Measurements from ENCODE around the gene LYPD8.
"Not testable (repeated sequence)": the region's sequence is repeated elsewhere in the genome, so short reads cannot be mapped to it uniquely, and the experiment has no call there.

LYPD8 gene, protein sequence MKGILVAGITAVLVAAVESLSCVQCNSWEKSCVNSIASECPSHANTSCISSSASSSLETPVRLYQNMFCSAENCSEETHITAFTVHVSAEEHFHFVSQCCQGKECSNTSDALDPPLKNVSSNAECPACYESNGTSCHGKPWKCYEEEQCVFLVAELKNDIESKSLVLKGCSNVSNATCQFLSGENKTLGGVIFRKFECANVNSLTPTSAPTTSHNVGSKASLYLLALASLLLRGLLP

DNA sequence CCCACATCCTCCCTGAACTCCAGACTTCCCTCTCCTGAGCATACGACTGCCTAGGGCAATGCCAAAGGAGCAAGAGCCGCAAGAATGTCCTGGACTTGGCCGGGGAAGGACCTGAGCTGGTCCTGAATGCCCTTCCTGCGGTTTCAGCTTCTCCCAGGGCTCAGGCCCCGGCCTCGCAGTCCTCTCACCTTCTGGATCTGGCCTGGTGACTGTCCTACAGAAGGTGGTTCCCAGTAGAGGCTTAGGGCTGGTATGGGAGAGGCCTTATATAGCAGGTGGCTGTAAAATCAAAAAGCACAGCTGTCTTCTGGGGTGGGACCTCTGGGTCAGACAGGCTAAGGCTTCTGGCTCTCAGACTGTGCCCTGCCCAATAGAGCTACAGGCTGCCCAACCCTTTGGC lies at the start of gene LYPD8:
TSS of gene LYPD8 (minus strand) at position 243 of the 400 bp plus-strand sequence. CDS start 4,678 bp downstream, outside the sequence.
- no peak for DNase-seq (ENCODE audit: low read depth, low spot score)

DNA sequence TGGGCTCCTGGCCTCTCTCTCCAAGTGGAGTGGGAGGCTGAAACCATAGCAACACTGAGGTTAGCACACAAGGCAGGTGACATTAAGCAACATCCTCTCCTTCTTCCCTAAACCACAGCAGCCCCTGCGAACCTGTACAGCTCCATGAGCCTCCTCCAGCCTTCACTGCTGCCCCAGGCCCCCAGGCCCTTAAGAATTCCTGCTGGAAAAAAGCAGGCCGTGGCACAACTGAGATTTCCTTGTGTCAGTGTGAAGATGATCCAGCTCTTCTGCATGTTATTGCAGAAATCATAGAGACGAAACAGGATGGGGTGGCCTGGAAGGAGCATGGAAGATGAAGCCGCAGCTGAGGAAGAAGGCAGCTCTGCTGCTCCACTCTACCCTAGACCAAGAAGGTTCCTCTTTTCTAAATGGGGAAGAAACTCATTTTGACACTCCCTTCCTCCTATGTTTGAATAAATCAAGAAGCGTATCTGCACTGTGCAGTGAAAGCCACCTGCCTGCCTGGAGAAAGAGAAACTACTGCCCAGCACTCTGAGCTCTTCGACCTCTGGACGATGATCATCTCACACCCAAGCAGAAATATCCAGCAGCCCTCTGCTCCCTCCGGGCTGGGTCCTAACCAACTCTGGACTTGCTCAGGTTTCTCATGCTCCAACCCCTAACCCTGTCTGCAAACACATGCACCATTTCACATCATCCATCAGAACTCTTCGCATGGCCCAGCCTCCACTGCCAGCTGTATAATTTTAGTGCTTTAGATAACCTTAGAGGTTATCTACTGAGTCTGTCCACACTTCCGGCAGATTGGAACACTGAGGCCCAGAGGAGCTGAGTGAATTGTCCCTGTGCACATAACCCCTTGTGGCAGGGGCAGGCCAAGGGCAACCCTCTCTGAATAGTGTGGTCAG lies 49.5 kb upstream of the LYPD8 start:
- DNase-seq (ENCODE audit: low read depth, low spot score) = no peak

DNA sequence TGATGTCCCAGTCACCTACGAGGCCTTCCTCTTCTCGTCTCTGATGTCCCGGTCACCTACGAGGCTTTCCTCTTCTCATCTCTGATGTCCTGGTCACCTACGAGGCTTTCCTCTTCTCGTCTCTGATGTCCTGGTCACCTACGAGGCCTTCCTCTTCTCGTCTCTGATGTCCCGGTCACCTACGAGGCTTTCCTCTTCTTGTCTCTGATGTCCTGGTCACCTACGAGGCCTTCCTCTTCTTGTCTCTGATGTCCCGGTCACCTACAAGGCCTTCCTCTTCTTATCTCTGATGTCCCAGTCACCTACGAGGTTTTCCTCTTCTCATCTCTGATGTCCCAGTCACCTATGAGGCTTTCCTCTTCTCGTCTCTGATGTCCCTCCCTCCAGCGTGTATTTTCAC lies 47.9 kb upstream of the LYPD8 start:
- not testable (repeated sequence) for DNase-seq (ENCODE audit: low read depth, low spot score)

DNA sequence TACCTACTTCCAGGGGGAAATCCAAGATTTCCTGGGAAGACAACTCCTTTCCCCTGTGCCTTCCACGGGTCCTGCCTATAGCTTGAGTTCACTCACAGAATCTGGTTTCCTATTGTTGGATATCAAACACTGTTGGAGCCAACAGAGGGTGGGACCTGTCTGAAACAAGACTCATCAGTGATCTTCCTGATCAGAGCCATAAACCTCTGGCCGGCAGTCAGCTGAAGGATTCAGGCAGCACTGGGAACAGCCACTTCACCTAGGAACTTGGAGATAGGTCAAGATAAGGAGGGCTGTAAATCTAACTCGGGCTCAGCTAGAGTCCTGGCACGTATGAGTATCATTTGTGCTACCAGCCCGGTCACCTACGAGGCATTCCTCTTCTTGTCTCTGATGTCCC lies 46.9 kb upstream of the LYPD8 start:
- no peak for DNase-seq (ENCODE audit: low read depth, low spot score)

DNA sequence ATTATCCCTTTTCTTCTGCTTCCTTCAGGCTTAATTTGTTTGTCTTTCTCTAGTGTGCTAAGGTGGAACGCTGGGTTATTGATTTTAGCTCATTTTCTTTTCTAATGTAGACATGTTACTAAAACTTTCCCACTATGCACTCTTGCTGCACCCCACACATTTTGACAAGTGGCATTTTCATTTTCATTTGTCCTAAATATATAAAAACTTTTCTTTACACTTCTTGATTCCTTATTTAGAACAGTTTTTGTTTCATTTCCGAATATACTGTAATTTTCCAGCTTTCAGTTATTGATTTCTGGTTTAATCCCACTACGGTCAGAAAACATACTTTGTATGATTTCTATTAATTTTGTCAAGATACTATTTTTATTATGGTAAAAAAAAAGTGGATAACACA lies 44.9 kb upstream of the LYPD8 start:
- DNase-seq (ENCODE audit: low read depth, low spot score) = no peak

DNA sequence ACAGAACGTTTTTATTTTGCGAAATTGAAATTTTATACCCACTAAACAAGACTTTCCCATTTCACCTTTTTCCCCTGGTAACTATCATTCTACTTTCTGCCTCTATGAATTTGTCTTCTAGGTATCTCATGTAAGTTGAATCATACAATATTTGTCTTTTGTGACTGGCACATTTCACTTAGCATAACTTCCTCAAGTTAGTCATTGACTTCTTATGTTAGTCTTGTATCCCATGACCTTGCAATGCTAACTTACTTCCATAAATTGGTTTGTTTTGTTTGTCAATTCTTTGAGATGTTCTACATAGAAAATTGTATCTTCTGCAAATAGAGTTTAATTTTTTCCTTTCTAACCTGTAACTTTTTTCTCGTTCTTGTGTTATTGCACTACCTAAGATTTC lies 43.2 kb upstream of the LYPD8 start:
- no peak for DNase-seq (ENCODE audit: low read depth, low spot score)

DNA sequence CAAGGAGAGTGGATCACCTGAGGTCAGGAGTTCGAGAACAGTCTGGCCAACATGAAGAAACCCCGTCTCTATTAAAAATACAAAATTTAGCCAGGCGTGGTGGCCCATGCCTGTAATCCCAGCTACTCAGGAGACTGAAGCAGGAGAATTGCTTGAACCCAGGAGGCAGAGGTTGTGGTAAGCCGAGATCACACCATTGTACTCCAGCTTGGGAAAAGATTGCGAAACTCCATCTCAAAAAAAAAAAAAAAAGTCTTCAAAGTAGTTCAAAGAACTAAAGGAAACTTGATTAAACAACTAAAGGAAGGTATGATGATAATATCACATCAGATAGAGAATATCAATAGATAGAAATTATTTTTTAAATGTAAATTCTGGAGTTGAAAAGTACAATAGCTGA lies 39.1 kb upstream of the LYPD8 start:
- DNase-seq (ENCODE audit: low read depth, low spot score) = not testable (repeated sequence)

DNA sequence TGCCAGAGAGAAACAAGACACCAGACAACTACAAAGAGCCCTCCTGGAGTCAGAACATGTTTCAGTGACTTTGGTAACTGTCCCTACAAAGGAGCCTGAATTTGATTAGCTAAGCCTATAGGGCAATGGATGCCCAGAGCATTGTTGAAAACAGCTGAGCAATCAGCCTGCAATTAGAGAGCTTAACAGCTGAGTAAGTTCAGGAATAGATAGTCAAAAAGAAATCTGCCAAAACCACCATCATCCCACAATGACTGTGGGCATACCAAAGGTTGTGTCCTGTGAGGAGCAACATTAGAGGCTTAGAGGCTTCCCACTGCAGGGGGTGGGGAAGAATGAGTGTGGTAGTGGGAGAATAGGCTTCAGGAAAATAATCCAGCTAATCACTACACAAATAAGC lies 38.0 kb upstream of the LYPD8 start:
- DNase-seq (ENCODE audit: low read depth, low spot score) = no peak

DNA sequence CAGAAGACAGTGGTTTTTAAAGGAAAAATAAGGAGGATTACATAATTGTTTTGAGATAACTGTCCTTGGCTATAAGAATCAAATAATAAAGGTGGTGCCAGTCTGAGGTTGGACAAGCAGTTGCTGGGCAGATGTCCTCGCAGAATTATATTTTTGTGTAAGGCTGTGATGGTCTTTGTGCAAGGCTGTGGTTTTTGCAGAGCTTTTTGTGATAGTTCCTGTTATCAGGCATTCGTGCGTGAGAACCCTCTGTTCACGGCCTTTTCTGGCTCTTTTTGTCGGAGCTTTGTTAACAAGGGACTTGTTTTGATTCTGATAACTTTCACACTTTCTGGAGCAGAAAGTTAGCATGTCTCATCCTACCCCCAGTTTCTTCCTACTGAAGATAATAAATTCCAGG lies 36.8 kb upstream of the LYPD8 start:
- DNase-seq (ENCODE audit: low read depth, low spot score) = no peak

DNA sequence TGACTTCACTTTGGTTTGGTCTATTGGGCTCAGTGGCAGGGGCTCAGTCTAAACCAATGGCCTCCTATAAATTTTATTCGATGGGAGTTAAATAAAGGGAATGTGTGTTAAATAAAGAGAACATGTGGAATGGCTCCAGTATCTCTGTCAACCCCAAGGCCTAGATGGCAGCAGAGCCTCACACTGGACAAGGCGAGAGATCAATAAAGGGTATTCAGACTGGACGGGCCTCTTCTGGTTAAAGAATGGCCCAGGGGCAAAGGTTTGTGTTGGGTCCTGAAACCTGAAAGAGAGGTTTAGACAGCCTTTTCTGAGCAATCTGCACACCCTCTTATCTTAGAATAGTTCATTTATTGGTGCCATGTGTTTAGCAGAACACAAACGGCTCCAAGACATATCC lies 35.5 kb upstream of the LYPD8 start:
- no peak for DNase-seq (ENCODE audit: low read depth, low spot score)

DNA sequence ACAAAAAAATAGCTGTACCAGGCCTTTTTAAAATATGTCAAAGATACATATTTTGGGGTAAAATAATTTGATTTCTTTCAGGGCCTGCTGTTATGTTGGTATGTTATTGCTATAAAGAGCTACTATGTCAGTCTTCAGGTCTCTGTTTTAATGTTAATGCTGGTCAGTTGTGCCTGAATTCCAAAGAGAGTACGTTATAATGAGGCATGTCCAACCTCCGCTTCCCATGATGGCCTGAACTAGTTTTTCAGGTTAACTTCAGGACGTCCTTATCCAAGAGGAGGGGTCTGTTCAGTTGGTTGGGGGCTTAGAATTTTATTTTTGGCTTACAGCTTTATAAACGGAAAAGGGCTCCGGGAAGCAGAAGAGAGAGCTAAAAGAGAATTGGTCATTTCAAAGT lies 34.9 kb upstream of the LYPD8 start:
- DNase-seq (ENCODE audit: low read depth, low spot score) = no peak

DNA sequence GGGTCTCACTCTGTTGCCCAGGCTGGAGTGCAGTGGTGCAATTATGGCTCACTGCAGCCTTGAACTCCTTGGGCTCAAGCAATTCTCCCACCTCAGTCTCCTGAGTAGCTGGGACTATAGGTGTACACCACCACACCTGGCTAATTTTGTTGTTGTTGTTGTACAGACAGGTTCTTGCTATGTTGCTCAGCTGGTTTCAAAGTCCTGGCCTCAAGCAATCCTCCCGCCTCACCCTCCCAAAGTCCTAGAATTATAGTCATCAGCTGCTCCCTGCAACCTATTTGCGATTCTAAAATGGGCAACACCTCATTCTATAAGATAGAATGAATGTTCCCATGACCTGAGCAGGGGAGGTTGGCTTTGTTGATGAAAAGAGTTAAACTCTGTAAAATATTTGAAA lies 33.8 kb upstream of the LYPD8 start:
- not testable (repeated sequence) for DNase-seq (ENCODE audit: low read depth, low spot score)

DNA sequence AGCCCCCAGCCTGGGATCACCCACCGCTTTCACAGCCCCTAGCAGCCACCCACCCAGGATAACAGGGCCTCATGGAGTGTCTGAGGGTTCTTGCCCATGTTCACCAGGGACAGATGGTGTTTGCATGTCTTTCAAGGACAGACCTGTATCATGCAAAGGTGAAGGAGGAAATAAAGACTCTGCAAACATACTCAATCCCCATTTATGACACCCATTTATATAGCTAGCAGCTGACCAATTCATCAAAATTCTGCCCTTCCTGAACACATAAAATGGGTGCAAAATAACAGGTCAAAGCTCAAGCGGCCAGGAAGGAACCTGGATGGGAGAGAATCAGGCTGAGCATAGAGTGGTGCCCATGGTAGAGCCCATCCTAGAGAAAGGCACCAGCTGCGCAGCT lies 32.8 kb upstream of the LYPD8 start:
- no peak for DNase-seq (ENCODE audit: low read depth, low spot score)

DNA sequence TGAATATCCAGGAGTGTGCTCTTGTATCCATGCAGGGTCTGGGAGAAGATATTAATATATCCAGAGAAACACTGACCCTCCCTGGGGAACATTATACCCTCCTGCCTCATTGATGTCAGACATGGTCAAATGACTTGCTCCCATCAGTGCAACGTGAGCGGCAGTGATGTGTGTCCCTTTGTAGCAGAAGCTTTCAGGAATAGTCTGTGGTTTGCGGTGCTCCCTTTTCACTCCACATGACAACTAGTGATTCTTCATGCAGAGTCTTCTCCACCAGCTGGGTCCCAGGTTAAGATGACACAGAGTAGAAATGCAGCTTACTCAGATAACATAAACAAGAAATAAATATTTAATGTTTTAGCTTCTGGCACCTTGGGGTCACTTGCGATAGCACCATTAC lies 31.9 kb upstream of the LYPD8 start:
- DNase-seq (ENCODE audit: low read depth, low spot score) = no peak

DNA sequence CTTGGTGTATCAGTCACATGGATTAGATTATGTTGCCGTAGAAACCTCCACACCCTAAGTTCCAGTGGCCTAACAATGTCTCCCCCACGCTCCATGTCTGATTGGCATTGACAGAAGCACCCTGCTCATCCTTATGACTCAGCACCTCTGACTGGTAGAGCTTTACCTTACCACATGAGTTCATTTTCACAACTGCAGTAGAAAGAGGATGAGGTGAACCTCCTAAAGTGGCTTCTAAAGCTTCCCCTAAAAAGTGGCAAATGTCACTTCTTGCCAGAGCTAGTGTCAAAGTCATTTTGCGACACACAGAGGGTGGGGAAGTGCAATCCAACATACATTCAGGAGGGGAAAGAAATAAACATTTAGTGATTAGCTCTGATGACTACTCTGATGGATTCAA lies 30.6 kb upstream of the LYPD8 start:
- DNase-seq (ENCODE audit: low read depth, low spot score) = no peak

DNA sequence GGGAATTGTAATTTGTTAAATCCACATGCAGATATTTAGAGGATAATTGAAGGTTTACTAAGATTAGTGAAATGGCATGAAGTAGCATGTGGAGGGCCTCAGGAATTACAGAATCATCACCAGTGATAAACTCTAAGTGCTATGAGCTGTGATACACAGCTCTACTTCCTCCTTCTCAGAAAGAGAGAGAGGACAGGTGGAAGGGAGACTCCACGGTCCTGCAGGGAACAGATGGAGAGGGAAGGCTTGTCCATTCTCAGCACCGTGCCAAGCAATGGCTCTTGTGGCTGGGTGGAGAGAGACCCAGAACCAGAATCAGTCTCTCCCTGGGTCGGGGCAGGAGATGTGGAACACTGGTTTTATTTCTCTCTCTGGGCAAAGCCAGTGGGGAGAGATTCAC lies 27.8 kb upstream of the LYPD8 start:
- DNase-seq (ENCODE audit: low read depth, low spot score) = no peak

DNA sequence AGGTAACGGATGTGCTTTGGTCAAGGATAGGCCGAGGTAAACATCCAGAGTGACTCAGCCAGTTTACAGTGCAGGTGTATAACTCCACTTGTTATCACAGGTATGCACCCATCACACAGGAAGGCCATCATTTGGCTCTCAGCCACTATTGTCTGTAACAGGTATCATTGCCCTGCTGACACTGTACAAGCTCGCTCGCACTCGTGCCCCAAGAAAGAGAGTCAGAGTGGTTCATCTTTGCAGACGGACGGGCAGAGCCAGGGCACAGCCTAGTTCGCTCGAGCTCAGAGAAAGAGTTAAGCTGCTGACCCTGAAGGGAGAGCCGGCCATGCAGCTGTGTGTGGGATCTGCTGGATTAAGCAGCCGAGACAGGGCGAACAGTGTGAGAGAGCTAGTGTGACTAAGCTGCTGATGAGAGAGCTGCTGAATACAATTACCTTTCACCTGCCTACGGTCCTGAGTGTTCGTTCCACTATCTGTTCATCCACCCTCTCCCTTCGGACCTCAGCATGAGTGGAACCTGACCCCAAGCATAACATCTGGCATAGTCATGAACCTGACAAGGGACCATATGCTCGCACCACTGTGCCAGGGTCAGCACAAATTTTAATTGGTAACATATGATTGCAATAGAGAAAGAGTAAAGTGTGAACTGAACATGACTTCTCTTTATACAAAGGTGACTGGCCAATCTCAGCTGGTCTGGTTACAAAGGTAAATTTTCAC lies 27.0 kb upstream of the LYPD8 start:
- DNase-seq (ENCODE audit: low read depth, low spot score) = no peak

DNA sequence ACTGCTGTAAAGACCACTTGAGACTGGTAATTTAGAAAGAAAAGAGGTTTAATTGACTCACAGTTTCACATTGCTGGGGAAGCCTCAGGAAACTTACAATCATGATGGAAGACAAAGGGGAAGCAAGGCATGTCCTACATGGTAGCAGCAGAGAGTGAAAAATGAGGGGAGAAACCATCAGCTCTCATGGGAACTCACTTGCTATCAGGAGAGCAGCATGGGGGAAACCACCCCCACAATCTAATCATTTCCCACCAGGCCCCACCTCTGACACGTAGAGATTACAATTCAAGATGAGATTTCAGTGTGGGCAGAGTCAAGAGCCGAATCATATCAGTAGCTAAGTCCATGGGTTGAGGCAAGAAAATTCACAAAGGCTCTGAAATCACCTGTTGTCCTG lies 23.8 kb upstream of the LYPD8 start:
- no peak for DNase-seq (ENCODE audit: low read depth, low spot score)

DNA sequence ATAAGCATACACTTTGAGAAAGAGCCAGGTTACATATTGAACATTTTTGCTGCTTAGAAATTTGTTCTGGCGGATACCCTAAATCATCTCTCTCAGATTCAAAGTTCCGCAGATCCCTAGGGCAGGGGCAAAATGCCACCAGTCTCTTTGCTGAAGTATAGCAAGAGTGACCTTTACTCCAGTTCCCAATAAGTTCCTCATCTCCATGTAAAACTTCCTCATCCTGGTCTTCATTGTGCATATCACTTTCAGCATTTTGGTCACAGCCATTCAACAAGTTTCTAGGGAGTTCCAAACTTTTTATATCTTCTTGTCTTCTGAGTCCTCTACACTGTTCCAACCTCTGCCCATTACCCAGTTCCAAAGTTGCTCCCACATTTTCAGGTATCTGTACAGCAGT lies 23.3 kb upstream of the LYPD8 start:
- no peak for DNase-seq (ENCODE audit: low read depth, low spot score)

DNA sequence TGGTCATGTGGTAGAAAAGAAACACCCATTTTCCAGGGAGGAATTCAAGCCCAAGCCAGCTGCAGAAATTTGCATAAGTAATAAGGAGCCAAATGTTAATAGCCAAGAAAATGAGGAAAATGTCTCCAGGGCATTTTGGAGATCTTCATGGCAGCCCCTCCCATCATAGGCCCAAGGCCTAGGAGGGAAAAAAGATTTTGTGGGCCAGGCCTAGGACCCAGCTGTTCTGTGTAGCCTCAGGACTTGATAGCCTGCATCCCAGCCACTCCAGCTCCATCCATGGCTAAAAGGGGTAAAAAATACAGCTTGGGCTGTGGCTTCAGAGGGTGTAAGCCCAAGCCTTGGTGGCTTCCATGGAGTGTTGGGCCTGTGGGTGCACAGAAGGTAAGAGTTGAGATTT lies 21.4 kb upstream of the LYPD8 start:
- DNase-seq (ENCODE audit: low read depth, low spot score) = no peak

DNA sequence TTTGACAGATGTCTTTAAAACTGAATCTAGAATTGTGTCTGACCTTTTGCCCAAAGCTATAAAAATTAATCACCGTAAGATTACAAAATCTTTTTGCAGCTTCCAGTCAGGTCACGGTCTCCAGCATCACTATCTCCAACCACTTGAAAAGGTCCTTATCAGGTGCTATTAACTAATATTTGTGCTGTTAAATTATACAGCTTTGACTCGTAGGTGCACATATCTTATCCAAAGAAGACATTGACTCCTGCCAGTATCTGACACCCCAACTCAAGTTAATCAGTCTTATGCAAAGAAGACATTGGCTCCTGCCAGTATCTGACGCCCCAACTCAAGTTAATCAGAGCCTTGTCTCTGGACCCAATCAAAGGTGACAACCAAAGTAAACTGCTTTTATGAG lies 19.9 kb upstream of the LYPD8 start:
- no peak for DNase-seq (ENCODE audit: low read depth, low spot score)

DNA sequence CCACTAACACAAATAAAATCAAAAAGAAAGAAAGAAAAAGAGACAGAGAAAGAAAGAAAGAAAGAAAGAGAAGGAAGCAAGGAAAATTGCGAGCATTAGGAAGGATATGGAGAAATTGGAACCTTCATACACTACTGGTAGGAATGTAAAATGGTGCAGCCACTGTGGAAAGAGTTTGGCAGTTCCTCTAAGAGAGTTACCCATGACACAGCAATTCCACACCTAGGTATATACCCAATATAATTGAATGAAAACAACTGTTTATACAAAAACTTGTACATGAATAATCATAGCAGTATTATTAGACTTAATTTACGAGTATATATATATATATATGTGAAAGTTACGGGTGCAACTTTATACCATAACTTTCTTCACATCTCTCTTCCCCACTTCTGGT lies 4.1 kb upstream of the LYPD8 start:
- DNase-seq (ENCODE audit: low read depth, low spot score) = no peak

DNA sequence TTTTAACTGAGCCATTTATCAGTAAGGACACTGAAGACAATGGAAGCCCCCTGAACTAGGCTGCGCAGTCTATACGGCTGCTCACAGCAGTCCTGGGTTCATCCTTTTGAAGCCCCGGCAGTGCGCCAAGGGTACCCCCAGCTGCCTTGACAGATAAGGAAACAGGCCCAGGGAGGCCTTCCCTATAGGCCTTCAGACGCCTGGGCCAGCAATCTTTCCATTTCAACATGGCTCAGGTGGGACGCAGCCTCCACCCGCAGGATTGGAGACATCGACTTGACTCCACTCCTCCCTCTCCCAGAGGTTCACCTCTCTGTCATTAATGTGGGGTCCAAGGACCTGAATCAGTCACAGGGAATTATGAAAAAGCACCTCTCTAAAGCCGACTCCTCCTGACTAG lies 2.8 kb upstream of the LYPD8 start:
- DNase-seq (ENCODE audit: low read depth, low spot score) = no peak
